HG03097 (cell line): ENCODE data around the gene NRL.
"Not testable (repeated sequence)": the region's sequence is repeated elsewhere in the genome, so short reads cannot be mapped to it uniquely, and the experiment has no call there.

Experiments
- ATAC-seq: cut with Tn5 transposase; IDR thresholded peaks from one replicate; pipeline ENCODE4 v1.9.1; 2021; ENCODE audit not compliant: unreplicated experiment, low FRiP score

Gene NRL

GRCh38 chr14:24055971-24056799, 58.6 kb downstream of the NRL start:
- no peak for ATAC-seq

GRCh38 chr14:24054646-24055045, 60.1 kb downstream of the NRL start:
- no peak for ATAC-seq

GRCh38 chr14:24054324-24054641, 60.5 kb downstream of the NRL start:
- no peak for ATAC-seq

- no peak for ATAC-seq
These were observed 61.0 kb downstream of the NRL start for GRCh38 chr14:24053548-24054323.

- no peak for ATAC-seq
These were observed 61.8 kb downstream of the NRL start for GRCh38 chr14:24052656-24053547.

GRCh38 chr14:24051789-24052655, 62.7 kb downstream of the NRL start, which contains the start of gene CARMIL3:
Gene CARMIL3, plus strand, starts transcription at chr14:24052009. Its CDS starts 145 bp downstream, at chr14:24052154.
- peak; percentile 43 for ATAC-seq

GRCh38 chr14:24051176-24051788, 63.5 kb downstream of the NRL start:
- ATAC-seq = no peak

- ATAC-seq = not testable (repeated sequence)
These were observed 64.0 kb downstream of the NRL start for GRCh38 chr14:24050753-24051152.

- ATAC-seq = not testable (repeated sequence)
These were observed 65.7 kb downstream of the NRL start for GRCh38 chr14:24049002-24049401.

GRCh38 chr14:24042746-24043145, 72.0 kb downstream of the NRL start:
- no peak for ATAC-seq

- no peak for ATAC-seq
These were observed 74.1 kb downstream of the NRL start for GRCh38 chr14:24040692-24041091.

- no peak for ATAC-seq
These were observed 76.1 kb downstream of the NRL start for GRCh38 chr14:24038686-24039085.

- ATAC-seq = no peak
These were observed 77.1 kb downstream of the NRL start for GRCh38 chr14:24037658-24038037.

- ATAC-seq = not testable (repeated sequence)
These were observed 77.6 kb downstream of the NRL start for GRCh38 chr14:24036963-24037657.

- ATAC-seq = no peak
These were observed 78.4 kb downstream of the NRL start for GRCh38 chr14:24036169-24036962.

- not testable (repeated sequence) for ATAC-seq
These were observed 79.0 kb downstream of the NRL start for GRCh38 chr14:24035769-24036168.

GRCh38 chr14:24032727-24033418, 81.9 kb downstream of the NRL start:
- ATAC-seq = no peak
